Measurements from ENCODE around the gene AKT3. TPM values are rescaled to one million over a fixed set of nuclear protein-coding genes. Genes with fewer than 3 reads are reported as not detected.

Gene AKT3
- total RNA-seq, 1 donor from 2014 or later: 29.9 TPM

DNA sequence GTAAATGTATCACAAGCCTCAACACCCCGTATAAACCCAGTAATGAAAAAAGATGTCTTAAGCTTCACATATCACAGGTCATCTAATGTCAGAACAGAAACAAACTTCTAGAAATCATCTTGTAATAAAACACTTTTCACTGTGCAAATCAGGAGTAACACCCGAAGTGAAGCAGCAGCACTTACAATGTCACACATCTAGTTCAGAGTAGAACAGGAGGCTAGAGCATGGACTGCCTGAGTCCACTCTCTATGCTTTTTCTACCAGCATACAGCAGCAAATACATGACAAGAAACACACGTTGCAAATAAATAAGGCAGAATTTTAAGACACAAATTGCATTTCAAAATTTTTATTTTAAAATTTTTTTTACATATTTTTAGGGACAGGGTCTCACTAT lies 57.2 kb downstream of the AKT3 start:
- DNase-seq (ENCODE audit: extremely low spot score, unreplicated experiment): no peak
- Mint-ChIP-seq H3K36me3 (peaks cover 3% of the 10 kb centered on the region), H3K27me3 (no peaks in the 10 kb centered on the region), H3K27ac (peak overlapping the region; percentile 40), H3K4me1 (ENCODE audit: unreplicated experiment) (peaks cover 8% of the 10 kb centered on the region), H3K4me3 (peak overlapping the region; percentile 50), H3K9me3 (peaks cover 5% of the 10 kb centered on the region)
- TF ChIP-seq, protein P1, sequence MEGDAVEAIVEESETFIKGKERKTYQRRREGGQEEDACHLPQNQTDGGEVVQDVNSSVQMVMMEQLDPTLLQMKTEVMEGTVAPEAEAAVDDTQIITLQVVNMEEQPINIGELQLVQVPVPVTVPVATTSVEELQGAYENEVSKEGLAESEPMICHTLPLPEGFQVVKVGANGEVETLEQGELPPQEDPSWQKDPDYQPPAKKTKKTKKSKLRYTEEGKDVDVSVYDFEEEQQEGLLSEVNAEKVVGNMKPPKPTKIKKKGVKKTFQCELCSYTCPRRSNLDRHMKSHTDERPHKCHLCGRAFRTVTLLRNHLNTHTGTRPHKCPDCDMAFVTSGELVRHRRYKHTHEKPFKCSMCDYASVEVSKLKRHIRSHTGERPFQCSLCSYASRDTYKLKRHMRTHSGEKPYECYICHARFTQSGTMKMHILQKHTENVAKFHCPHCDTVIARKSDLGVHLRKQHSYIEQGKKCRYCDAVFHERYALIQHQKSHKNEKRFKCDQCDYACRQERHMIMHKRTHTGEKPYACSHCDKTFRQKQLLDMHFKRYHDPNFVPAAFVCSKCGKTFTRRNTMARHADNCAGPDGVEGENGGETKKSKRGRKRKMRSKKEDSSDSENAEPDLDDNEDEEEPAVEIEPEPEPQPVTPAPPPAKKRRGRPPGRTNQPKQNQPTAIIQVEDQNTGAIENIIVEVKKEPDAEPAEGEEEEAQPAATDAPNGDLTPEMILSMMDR (conservative IDR thresholded peaks at IDR 0.05): no peak

GRCh38 chr1:243792401-243792800 lies 57.6 kb downstream of the AKT3 start:
- TF ChIP-seq, protein P1 (conservative IDR thresholded peaks at IDR 0.05): no peak
- Mint-ChIP-seq H3K4me1 (ENCODE audit: unreplicated experiment) (peaks cover 8% of the 10 kb centered on the region), H3K27ac (peak overlapping the region; percentile 40), H3K36me3 (peaks cover 3% of the 10 kb centered on the region), H3K9me3 (peaks cover 5% of the 10 kb centered on the region), H3K27me3 (no peaks in the 10 kb centered on the region), H3K4me3 (peak overlapping the region; percentile 50)
- DNase-seq (ENCODE audit: extremely low spot score, unreplicated experiment): no peak

- Mint-ChIP-seq H3K27ac (no peak overlapping the region), H3K36me3 (peaks cover 3% of the 10 kb centered on the region), H3K4me3 (no peak overlapping the region), H3K9me3 (peaks cover 5% of the 10 kb centered on the region), H3K27me3 (no peaks in the 10 kb centered on the region), H3K4me1 (ENCODE audit: unreplicated experiment) (peaks cover 10% of the 10 kb centered on the region)
- no peak for DNase-seq (ENCODE audit: extremely low spot score, unreplicated experiment)
- TF ChIP-seq, protein P1 (conservative IDR thresholded peaks at IDR 0.05): no peak
Measured at GRCh38 chr1:243791586-243792267, 58.3 kb downstream of the AKT3 start.

DNA sequence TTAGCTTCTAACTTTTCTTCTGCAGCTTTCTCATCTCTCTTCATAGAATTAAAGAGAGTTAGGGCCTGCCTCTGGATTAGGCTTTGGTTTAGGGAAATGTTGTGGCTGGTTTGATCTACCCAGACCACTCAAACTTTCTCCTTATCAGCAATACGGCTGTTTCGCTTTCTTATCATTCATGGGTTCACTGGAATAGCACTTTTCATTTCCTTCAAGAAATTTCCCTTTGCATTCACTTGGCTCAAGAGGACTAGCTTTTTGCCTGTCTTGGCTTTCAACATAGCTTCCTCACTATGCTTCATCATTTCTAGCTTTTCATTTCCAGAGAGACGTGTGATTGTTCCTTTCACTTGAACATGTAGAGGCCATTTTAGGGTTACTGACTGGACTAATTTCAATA lies 59.6 kb downstream of the AKT3 start:
- H3K4me1 Mint-ChIP-seq (ENCODE audit: unreplicated experiment): peaks cover 14% of the 10 kb centered on the region
- DNase-seq (ENCODE audit: extremely low spot score, unreplicated experiment): no peak
- peaks cover 3% of the 10 kb centered on the region for H3K36me3 Mint-ChIP-seq
- no peak overlapping the region for H3K4me3 Mint-ChIP-seq
- TF ChIP-seq, protein P1 (conservative IDR thresholded peaks at IDR 0.05): no peak
- no peak overlapping the region for H3K27ac Mint-ChIP-seq
- H3K9me3 Mint-ChIP-seq: peaks cover 5% of the 10 kb centered on the region
- no peaks in the 10 kb centered on the region for H3K27me3 Mint-ChIP-seq

- Mint-ChIP-seq H3K9me3 (peaks cover 5% of the 10 kb centered on the region), H3K27ac (peak overlapping the region; percentile 44), H3K4me1 (ENCODE audit: unreplicated experiment) (peaks cover 5% of the 10 kb centered on the region), H3K27me3 (no peaks in the 10 kb centered on the region), H3K36me3 (no peaks in the 10 kb centered on the region), H3K4me3 (no peak overlapping the region)
- TF ChIP-seq, protein P1 (conservative IDR thresholded peaks at IDR 0.05): no peak
- DNase-seq (ENCODE audit: extremely low spot score, unreplicated experiment): no peak
Measured at GRCh38 chr1:243786531-243786930, 63.5 kb downstream of the AKT3 start.

All from type B pancreatic cell (in vitro differentiated cells).